Kidney (tissue), 14 donors: ENCODE results near the gene IGF1R. TPM values are rescaled to one million over a fixed set of nuclear protein-coding genes. Genes with fewer than 3 reads are reported as not detected.

Experiments used
- DNase-seq, 5 donors: peaks; one replicate each; pipeline ENCODE4 v3.0.0-alpha.2; 2013 to 2020
- FAIRE-seq: peaks from 2 replicates; lab custom pipeline; 2012; peaks lifted over from hg19 to GRCh38; lab: Jason Lieb, UNC
- H3K27ac ChIP-seq, 2 donors: one replicate each; pipeline ENCODE4 v1.7.0; 2013; ENCODE audit warnings: low read depth in 2 of 2, low read length in 2 of 2, inconsistent platforms in 1 of 2
- H3K27me3 ChIP-seq: one replicate; pipeline ENCODE4 v1.7.1; 2013; ENCODE audit warnings: low read length, inconsistent platforms; ENCODE audit not compliant: control insufficient read depth, insufficient read depth
- H3K36me3 ChIP-seq, 3 donors: one replicate each; pipeline versions ENCODE4 v1.7.0 to v1.7.1; 2013; ENCODE audit warnings: low read length in 3 of 3, control low read depth in 1 of 3, inconsistent platforms in 1 of 3; ENCODE audit not compliant: insufficient read depth in 3 of 3, control insufficient read depth in 2 of 3
- H3K4me1 ChIP-seq, 3 donors: one replicate each; pipeline versions ENCODE4 v1.7.0 to v1.7.1; 2013; ENCODE audit warnings: low read length in 3 of 3, inconsistent platforms in 1 of 3, low read depth in 1 of 3; ENCODE audit not compliant: control insufficient read depth in 2 of 3, insufficient read depth in 2 of 3
- H3K4me3 ChIP-seq, 3 donors: one replicate each; pipeline versions ENCODE4 v1.7.0 to v1.8.1; 2013; ENCODE audit warnings: low read length in 3 of 3, control low read depth in 1 of 3, inconsistent platforms in 1 of 3
- H3K9ac ChIP-seq, 3 donors: one replicate each; pipeline versions ENCODE4 v1.7.0 to v1.7.1; 2013; ENCODE audit warnings: low read length in 3 of 3, control low read depth in 1 of 3, inconsistent platforms in 1 of 3
- H3K9me3 ChIP-seq, 3 donors: one replicate each; pipeline versions ENCODE4 v1.7.0 to v1.7.1; 2013; ENCODE audit warnings: low read length in 3 of 3, control low read depth in 1 of 3, inconsistent platforms in 1 of 3; ENCODE audit not compliant: control insufficient read depth in 2 of 3, insufficient read depth in 1 of 3
- CTCF ChIP-seq: IDR thresholded peaks from 3 replicates; pipeline ENCODE4 v1.5.1; 2012; ENCODE audit warnings: mild to moderate bottlenecking, moderate library complexity, borderline replicate concordance; ENCODE audit not compliant: insufficient read depth; ENCODE audit errors: extremely low read depth
- intact Hi-C: fragments of 100-400 bp; cut with DNase I; formaldehyde crosslinking; loops from one replicate; pipeline ENCODE4 v1.11.1; 2022
- polyA plus RNA-seq: library from polyadenylated mRNA; stranded (reverse); fragments of 350-450 nt; fragmentation: Illumina TruSeq; extraction: RNeasy Lipid Tissue Mini Kit (QIAGEN cat#74804); gene quantifications from one replicate; pipeline ENCODE4 v1.2.3, GENCODE V29; 2014; ENCODE audit warnings: low read depth, low replicate concordance; ENCODE audit not compliant: insufficient read depth
- total RNA-seq: library from RNA; stranded (reverse); fragmentation: NEBNext Ultra II Directional; extraction: Animal tissue kit (Norgen Biotek cat#: 25700); gene quantifications from one replicate; pipeline ENCODE4 v1.2.1, GENCODE V29; 2021
- donor health status: control.
- donor health status: control.
- donor health status: control.
- donor health status: control.
- donor health status: control.
- donor health status: DM: yes; HTN: yes; CAD: no.
- donor health status: Normal renal cell carcinoma (clear cell type).

Gene IGF1R
- total and polyA plus RNA-seq, 2 donors from 2014 or later: 6.5 to 73.2 TPM

GRCh38 chr15:98663606-98664005 is 15.3 kb downstream of the IGF1R start:
- FAIRE-seq (no peak), DNase-seq (no peak)
- Histone ChIP-seq H3K4me1 (peaks cover 0 to 20% (median 16%) of the 10 kb centered on the region in 3 donors), H3K27me3 (no peaks in the 10 kb centered on the region), H3K9me3 (no peaks in the 10 kb centered on the region), H3K36me3 (no peaks in the 10 kb centered on the region), H3K4me3 (no peak overlapping the region), H3K27ac (no peak overlapping the region), H3K9ac (no peak overlapping the region)
- TF ChIP-seq CTCF: no peak
- intact Hi-C loops: loop anchor here (5.0 kb wide), 1 partner anchor 141 kb away; no protein-coding TSS in a partner anchor

- H3K9ac ChIP-seq: no peak overlapping the region
- intact Hi-C loops: no loop called here
- DNase-seq (no peak), FAIRE-seq (no peak)
- peaks cover 0 to 34% (median 22%) of the 10 kb centered on the region in 3 donors for H3K4me1 ChIP-seq
- TF ChIP-seq CTCF: no peak
- H3K4me3 ChIP-seq: no peak overlapping the region
- H3K9me3 ChIP-seq: no peaks in the 10 kb centered on the region
- no peaks in the 10 kb centered on the region for H3K27me3 ChIP-seq
- H3K36me3 ChIP-seq: no peaks in the 10 kb centered on the region
- no peak overlapping the region for H3K27ac ChIP-seq
These were observed 18.1 kb downstream of the IGF1R start for GRCh38 chr15:98666441-98666840.

- no peak for FAIRE-seq
- Histone ChIP-seq H3K9me3 (no peaks in the 10 kb centered on the region), H3K27me3 (no peaks in the 10 kb centered on the region), H3K27ac (no peak overlapping the region), H3K4me3 (no peak overlapping the region), H3K9ac (no peak overlapping the region), H3K4me1 (peaks cover 0 to 34% (median 22%) of the 10 kb centered on the region in 3 donors), H3K36me3 (no peaks in the 10 kb centered on the region)
- no peak for TF ChIP-seq CTCF
- DNase-seq: no peak
- intact Hi-C loops: no loop called here
These were observed 18.5 kb downstream of the IGF1R start for GRCh38 chr15:98666841-98667240.

- no peaks in the 10 kb centered on the region for H3K36me3 ChIP-seq
- no peak overlapping the region for H3K4me3 ChIP-seq
- no peak overlapping the region for H3K9ac ChIP-seq
- peaks cover 0 to 32% (median 18%) of the 10 kb centered on the region in 3 donors for H3K4me1 ChIP-seq
- no peak for TF ChIP-seq CTCF
- DNase-seq (no peak), FAIRE-seq (no peak)
- intact Hi-C loops: no loop called here
- H3K27ac ChIP-seq: no peak overlapping the region
- H3K27me3 ChIP-seq: no peaks in the 10 kb centered on the region
- H3K9me3 ChIP-seq: no peaks in the 10 kb centered on the region
These were observed 19.3 kb downstream of the IGF1R start for GRCh38 chr15:98667521-98668179.
